HepG2 (cell line): ENCODE data around the gene GOT2. TPM values are rescaled to one million over a fixed set of nuclear protein-coding genes. Genes with fewer than 3 reads are reported as not detected.

Experiments used
- ATAC-seq: fragments of 200-7000 bp; cut with Tn5 transposase; 3 replicates; pipeline ENCODE4 v1.9.1; 2020; ENCODE audit warnings: mild to moderate bottlenecking, moderate library complexity
- BruUV-seq: library from RNA; stranded (reverse); fragments of 400-500 nt; replicated peaks from 2 replicates; lab custom pipeline; 2021; lab: Mats Ljungman, UMichigan
- CTCF ChIA-PET: fragments of 300-600 bp; formaldehyde crosslinking; extraction: SDS; loops from one replicate; lab custom pipeline; 2021; ENCODE audit warnings: low total read pairs, inconsistent platforms, low intra/inter-chr PET ratio; lab: Yijun Ruan, JAX
- POLR2A ChIA-PET: fragments of 350-600 bp; sonication (Branson Sonifier 250); formaldehyde crosslinking; loops from one replicate; lab custom pipeline; 2020; ENCODE audit warnings: antibody characterized with exemption, inconsistent platforms; lab: Yijun Ruan, JAX
- DNase-seq: peaks from one replicate; pipeline ENCODE4 v3.0.0-alpha.2; 2015; ENCODE audit warnings: low spot score
- FAIRE-seq: peaks from 3 replicates; lab custom pipeline; 2011; peaks lifted over from hg19 to GRCh38; lab: Jason Lieb, UNC
- H2AFZ ChIP-seq: one replicate; pipeline ENCODE4 v1.6.1; 2011; ENCODE audit warnings: low read length, inconsistent platforms
- H3K27ac ChIP-seq: fragments of 300-600 bp; 3 replicates; pipeline ENCODE4 v1.8.0; 2011; ENCODE audit warnings: mixed run types, mild to moderate bottlenecking, mixed read lengths, low read length, inconsistent platforms; ENCODE audit not compliant: insufficient read depth; ENCODE audit errors: extremely low read length
- H3K27me3 ChIP-seq, 2 experiments: fragments of 200-600 bp in 1 of 2; 2 replicates in 1 of 2; 3 replicates in 1 of 2; pipeline versions ENCODE4 v1.6.0 to v1.8.0; 2011; ENCODE audit warnings: low read length in 2 of 2, mild to moderate bottlenecking in 2 of 2, moderate library complexity in 2 of 2, inconsistent platforms in 1 of 2; ENCODE audit not compliant: insufficient read depth in 2 of 2, control insufficient read depth in 1 of 2
- H3K36me3 ChIP-seq, 2 experiments: fragments of 200-600 bp in 1 of 2; replicated peaks in 1 of 2; 2 replicates in 1 of 2; 3 replicates in 1 of 2; pipeline versions ENCODE4 v1.5.1 to v1.8.0; 2011; ENCODE audit warnings: low read length in 2 of 2, inconsistent platforms in 1 of 2; ENCODE audit not compliant: insufficient read depth in 2 of 2, control insufficient read depth in 1 of 2
- H3K4me1 ChIP-seq: 2 replicates; pipeline ENCODE4 v1.5.1; 2012; ENCODE audit warnings: low read length, inconsistent platforms; ENCODE audit not compliant: insufficient read depth
- H3K4me2 ChIP-seq: 2 replicates; pipeline ENCODE4 v1.6.0; 2011; ENCODE audit warnings: low read depth, low read length, inconsistent platforms
- H3K4me3 ChIP-seq, 3 experiments: fragments of 200-600 bp in 1 of 3; sonication (generic), shearing (Covaris generic) in 1 of 3; replicated peaks in 1 of 3; 2 replicates each; pipeline ENCODE4 v1.5.1; 2011 to 2016; ENCODE audit warnings: low read length in 3 of 3, inconsistent platforms in 2 of 3, low read depth in 2 of 3, mild to moderate bottlenecking in 2 of 3, control low read depth in 1 of 3, mixed read lengths in 1 of 3; ENCODE audit not compliant: insufficient read depth in 1 of 3
- H3K79me2 ChIP-seq: one replicate; pipeline ENCODE4 v1.6.1; 2011; ENCODE audit warnings: low read length, inconsistent platforms; ENCODE audit not compliant: insufficient read depth
- H3K9ac ChIP-seq: 2 replicates; pipeline ENCODE4 v1.6.0; 2011; ENCODE audit warnings: mild to moderate bottlenecking, low read depth, low read length, inconsistent platforms; ENCODE audit not compliant: insufficient read depth
- H3K9me3 ChIP-seq: 2 replicates; pipeline ENCODE4 v1.5.1; 2012; ENCODE audit warnings: mild to moderate bottlenecking, low read length
- H4K20me1 ChIP-seq: 2 replicates; pipeline ENCODE4 v1.6.0; 2011; ENCODE audit warnings: inconsistent platforms, mild to moderate bottlenecking, low read length, moderate library complexity; ENCODE audit not compliant: insufficient read depth
- ELK4 ChIP-seq: sonication (generic); formaldehyde crosslinking; IDR thresholded peaks from 2 replicates; pipeline ENCODE4 v1.9.0; 2021; ENCODE audit warnings: missing genetic modification reagents, borderline replicate concordance
- GATAD2A ChIP-seq: IDR thresholded peaks from 2 replicates; pipeline ENCODE4 v1.6.1; 2016
- HES4 ChIP-seq: sonication (generic); formaldehyde crosslinking; IDR thresholded peaks from 2 replicates; pipeline ENCODE4 v1.9.0; 2021; ENCODE audit warnings: mild to moderate bottlenecking, missing genetic modification reagents, borderline replicate concordance
- HNRNPK ChIP-seq: fragments of 200-400 bp; formaldehyde crosslinking; IDR thresholded peaks from 2 replicates; pipeline ENCODE4 v1.6.1; 2018; ENCODE audit warnings: low read length, low read depth, moderate library complexity, mild to moderate bottlenecking; ENCODE audit not compliant: poor library complexity, severe bottlenecking
- PRDM4 ChIP-seq: sonication (generic); formaldehyde crosslinking; IDR thresholded peaks from 2 replicates; pipeline ENCODE4 v1.9.0; 2021; ENCODE audit warnings: missing genetic modification reagents, borderline replicate concordance
- SP1 ChIP-seq, 2 experiments: fragments of 450-650 bp in 1 of 2; sonication (generic) in 1 of 2; formaldehyde crosslinking in 1 of 2; IDR thresholded peaks; 2 replicates each; pipeline versions ENCODE4 v1.4.0 to v1.6.1; 2016 to 2020; ENCODE audit warnings: missing genetic modification reagents in 1 of 2
- U2AF2 ChIP-seq: fragments of 200-400 bp; formaldehyde crosslinking; IDR thresholded peaks from 2 replicates; pipeline ENCODE4 v1.6.1; 2017; ENCODE audit warnings: low read depth, mild to moderate bottlenecking, low read length
- ZMYM3 ChIP-seq: sonication (generic); formaldehyde crosslinking; IDR thresholded peaks from 2 replicates; pipeline ENCODE4 v1.5.1; 2020; ENCODE audit warnings: mild to moderate bottlenecking, missing genetic modification reagents
- ZNF121 ChIP-seq: sonication (generic); formaldehyde crosslinking; IDR thresholded peaks from 2 replicates; pipeline ENCODE4 v1.5.0; 2020; ENCODE audit warnings: mild to moderate bottlenecking, missing genetic modification reagents
- ZNF367 ChIP-seq: sonication (generic); formaldehyde crosslinking; IDR thresholded peaks from 2 replicates; pipeline ENCODE4 v1.4.0; 2020; ENCODE audit warnings: missing genetic modification reagents, borderline replicate concordance
- ZNF441 ChIP-seq: sonication (generic); formaldehyde crosslinking; IDR thresholded peaks from 2 replicates; pipeline ENCODE4 v1.7.0; 2021; ENCODE audit warnings: missing genetic modification reagents, borderline replicate concordance
- ZNF629 ChIP-seq: sonication (generic); formaldehyde crosslinking; conservative IDR thresholded peaks from 2 replicates; pipeline ENCODE4 v1.5.0; 2020; ENCODE audit warnings: missing genetic modification reagents
- WGBS: methylation state at CpG from one replicate; pipeline ENCODE4 v1.1.6; 2017; ENCODE audit warnings: low lambda C conversion rate; 5-methylcytosine and 5-hydroxymethylcytosine counted together
- in situ Hi-C: cut with HindIII; loops from 2 replicates; pipeline ENCODE4 v1.10.0; 2017; ENCODE audit warnings: low pct_unique_long_range_greater_than_20kb; ENCODE audit not compliant: extremely low pct_ligation_motif_present
- intact Hi-C: fragments of 100-400 bp; cut with micrococcal nuclease; formaldehyde crosslinking; loops from one replicate; pipeline ENCODE4 v1.10.0; 2022; ENCODE audit not compliant: unreplicated experiment
- polyA plus RNA-seq, 8 experiments: library from polyadenylated mRNA; depleted of rRNA in 3 of 8; stranded (reverse) in 7 of 8; unstranded in 1 of 8; fragments of >200 nt; fragmentation: Illumina TruSeq in 4 of 8; extraction: Trizol in 4 of 8; gene quantifications; 2 replicates each; pipeline versions ENCODE4 v1.2.1 to v1.2.3, GENCODE V29; 2011 to 2016; ENCODE audit warnings: low read depth in 4 of 8, missing spikeins in 1 of 8, mixed read lengths in 1 of 8; ENCODE audit not compliant: insufficient read depth in 1 of 8
- total RNA-seq, 5 experiments: library from RNA; depleted of rRNA; stranded (reverse); fragments of >200 nt; fragmentation: Illumina TruSeq; extraction: Trizol; gene quantifications; 2 replicates each; pipeline ENCODE4 v1.2.3, GENCODE V29; 2016; ENCODE audit warnings: low read depth in 1 of 5

Gene GOT2
- total and polyA plus RNA-seq, 2 of the 13 experiments (the other 11 are each of a cell fraction or from before 2014, with no cell fraction given), result 32.6 to 121 TPM

GRCh38 chr16:58727796-58728568, 6.1 kb downstream of the GOT2 start:
- peaks cover 39% of the 10 kb centered on the region for H3K79me2 ChIP-seq
- peaks cover 49% of the 10 kb centered on the region for H3K4me1 ChIP-seq
- no peaks in the 10 kb centered on the region for H3K9me3 ChIP-seq
- in situ Hi-C loops (no loop called here), intact Hi-C loops (no loop called here)
- no peak overlapping the region for H3K4me3 ChIP-seq
- no peak overlapping the region for H3K4me2 ChIP-seq
- ATAC-seq (no peak), DNase-seq (no peak), FAIRE-seq (no peak)
- TF ChIP-seq ELK4 (CRISPR knock-in tag) (no peak), ZMYM3 (CRISPR knock-in tag) (peak; percentile 16; the same call in 1 of the 2 replicates), ZNF629 (peak; percentile 86)
- no peak overlapping the region for H2AFZ ChIP-seq
- H3K27ac ChIP-seq, result no peak overlapping the region
- H4K20me1 ChIP-seq, result peaks cover 6% of the 10 kb centered on the region; the same call in 1 of the 2 replicates
- CTCF ChIA-PET, result no interaction called here
- POLR2A ChIA-PET, result no interaction called here
- no TSS peak for BruUV-seq
- no peaks in the 10 kb centered on the region; a peak in 1 of 5 replicates for H3K27me3 ChIP-seq
- peaks cover 6 to 15% of the 10 kb centered on the region in 2 experiments; a peak in 3 of 5 replicates for H3K36me3 ChIP-seq
- 91% methylated on average over 9 of the region's 9 CpGs for WGBS
- no peak overlapping the region for H3K9ac ChIP-seq

- Histone ChIP-seq H3K4me2 (no peak overlapping the region), H3K4me1 (peaks cover 41% of the 10 kb centered on the region), H3K9ac (no peak overlapping the region), H3K4me3 (no peak overlapping the region), H3K79me2 (peaks cover 31% of the 10 kb centered on the region), H4K20me1 (peaks cover 6% of the 10 kb centered on the region; the same call in 1 of the 2 replicates), H3K27ac (no peak overlapping the region), H2AFZ (no peak overlapping the region), H3K9me3 (no peaks in the 10 kb centered on the region), H3K36me3 (peaks cover 9 to 21% of the 10 kb centered on the region in 2 experiments; a peak in 3 of 5 replicates), H3K27me3 (no peaks in the 10 kb centered on the region)
- in situ Hi-C loops, result no loop called here
- intact Hi-C loops, result no loop called here
- FAIRE-seq (peak; percentile 39), ATAC-seq (peak; percentile 70), DNase-seq (no peak)
- 74% methylated on average over 9 of the region's 9 CpGs for WGBS
- ChIA-PET POLR2A (interaction anchor here (1.1 kb wide), 1 partner anchor 43 kb away, joined by 3 read pairs; the partner anchor contains the start of gene SLC38A7), CTCF (no interaction called here)
- no TSS peak for BruUV-seq
- no peak for TF ChIP-seq HNRNPK
- peak; percentile 16; the same call in 1 of the 2 replicates for TF ChIP-seq GATAD2A (CRISPR knock-in tag)
- 0 out of 2 replicates have a peak, but pooled peaks have one; percentile 51 for TF ChIP-seq ZNF441 (CRISPR knock-in tag)
- no peak for TF ChIP-seq HES4 (CRISPR knock-in tag)
- TF ChIP-seq ZNF121 (CRISPR knock-in tag), result peak; percentile 79
- no peak for TF ChIP-seq SP1 (IDR thresholded peaks at IDR 0.05)
- TF ChIP-seq SP1 (CRISPR knock-in tag; IDR thresholded peaks at IDR 0.05), result no peak
- no peak for TF ChIP-seq U2AF2
- TF ChIP-seq ZNF367 (CRISPR knock-in tag), result no peak
- no peak for TF ChIP-seq PRDM4 (CRISPR knock-in tag)
Observed at GRCh38 chr16:58727028-58727781, 6.9 kb downstream of the GOT2 start.
